ENCODE data around the gene NISCH.
A peak's percentile ranks its signal among the peaks of the same experiment; 100 is the strongest.

NISCH gene

GRCh38 chr3:52435246-52436101, 19.9 kb upstream of the NISCH start:
- no peak for DNase-seq

- no peak for DNase-seq
Observed at GRCh38 chr3:52436500-52437149, 18.8 kb upstream of the NISCH start.

GRCh38 chr3:52437326-52438103, 17.9 kb upstream of the NISCH start:
- no peak for DNase-seq

- DNase-seq, result no peak
Observed at GRCh38 chr3:52438104-52438376, 17.4 kb upstream of the NISCH start.

GRCh38 chr3:52438579-52439425, 16.6 kb upstream of the NISCH start:
- no peak for DNase-seq

GRCh38 chr3:52439426-52440248, 15.8 kb upstream of the NISCH start:
- no peak for DNase-seq

- no peak for DNase-seq
Observed at GRCh38 chr3:52440249-52440551, 15.2 kb upstream of the NISCH start.

- DNase-seq, result no peak
Observed at GRCh38 chr3:52440671-52441070, 14.7 kb upstream of the NISCH start.

GRCh38 chr3:52441091-52441771, 14.2 kb upstream of the NISCH start:
- DNase-seq, result no peak

GRCh38 chr3:52441772-52442332, 13.6 kb upstream of the NISCH start:
- no peak for DNase-seq

GRCh38 chr3:52442409-52443267, 12.8 kb upstream of the NISCH start:
- no peak for DNase-seq

GRCh38 chr3:52443268-52443610, 12.2 kb upstream of the NISCH start:
- DNase-seq, result no peak

GRCh38 chr3:52443791-52444687, 11.4 kb upstream of the NISCH start:
- no peak for DNase-seq

GRCh38 chr3:52444860-52445793, 10.3 kb upstream of the NISCH start, which contains the start of gene SEMA3G:
Gene SEMA3G, minus strand, starts transcription at chr3:52445103. Its CDS starts 76 bp downstream, at chr3:52445027.
- peak; percentile 61 for DNase-seq

GRCh38 chr3:52446042-52446441, 9.4 kb upstream of the NISCH start:
- no peak for DNase-seq

GRCh38 chr3:52446631-52447511, 8.5 kb upstream of the NISCH start:
- peak; percentile 76 for DNase-seq

Measured in CD4-positive, alpha-beta T cell treated with Interleukin-4 for 4 hours (primary cell).